CD4-positive, alpha-beta T cell treated with Interleukin-17A for 4 hours (primary cell): ENCODE data around the gene TRH.
"Not testable (repeated sequence)": the region's sequence is repeated elsewhere in the genome, so short reads cannot be mapped to it uniquely, and the experiment has no call there.

Experiments
- DNase-seq: peaks from one replicate; pipeline ENCODE4 v3.0.0-alpha.2; 2020; ENCODE audit warnings: mixed read lengths

The TRH gene

GRCh38 chr3:130013246-130013645, 38.7 kb downstream of the TRH start:
- not testable (repeated sequence) for DNase-seq

GRCh38 chr3:130014526-130014925, 40.0 kb downstream of the TRH start:
- no peak for DNase-seq

GRCh38 chr3:130017661-130018060, 43.1 kb downstream of the TRH start:
- not testable (repeated sequence) for DNase-seq

- DNase-seq: not testable (repeated sequence)
Measured at GRCh38 chr3:130026146-130026829, 51.8 kb downstream of the TRH start.

- DNase-seq: not testable (repeated sequence)
Measured at GRCh38 chr3:130027437-130027836, 52.9 kb downstream of the TRH start.
